Measurements from ENCODE around the gene MALRD1. TPM values are rescaled to one million over a fixed set of nuclear protein-coding genes. Genes with fewer than 3 reads are reported as not detected.

MALRD1 gene
- total RNA-seq, 1 donor from 2014 or later: 0.11 TPM

GRCh38 chr10:19701427-19702052, 652.9 kb downstream of the MALRD1 start:
- no peak overlapping the region for H2AFZ ChIP-seq (replicated peaks)
- no peaks in the 10 kb centered on the region for H3K36me3 ChIP-seq
- no peak overlapping the region for H3K4me2 ChIP-seq
- no peak overlapping the region for H3K9ac ChIP-seq
- H3K4me1 Mint-ChIP-seq: peaks cover 2% of the 10 kb centered on the region
- TF ChIP-seq EZH2 (IDR thresholded peaks at IDR 0.05) (no peak), EZH2phosphoT487 (IDR thresholded peaks at IDR 0.05) (no peak)
- TF ChIP-seq, protein P1, sequence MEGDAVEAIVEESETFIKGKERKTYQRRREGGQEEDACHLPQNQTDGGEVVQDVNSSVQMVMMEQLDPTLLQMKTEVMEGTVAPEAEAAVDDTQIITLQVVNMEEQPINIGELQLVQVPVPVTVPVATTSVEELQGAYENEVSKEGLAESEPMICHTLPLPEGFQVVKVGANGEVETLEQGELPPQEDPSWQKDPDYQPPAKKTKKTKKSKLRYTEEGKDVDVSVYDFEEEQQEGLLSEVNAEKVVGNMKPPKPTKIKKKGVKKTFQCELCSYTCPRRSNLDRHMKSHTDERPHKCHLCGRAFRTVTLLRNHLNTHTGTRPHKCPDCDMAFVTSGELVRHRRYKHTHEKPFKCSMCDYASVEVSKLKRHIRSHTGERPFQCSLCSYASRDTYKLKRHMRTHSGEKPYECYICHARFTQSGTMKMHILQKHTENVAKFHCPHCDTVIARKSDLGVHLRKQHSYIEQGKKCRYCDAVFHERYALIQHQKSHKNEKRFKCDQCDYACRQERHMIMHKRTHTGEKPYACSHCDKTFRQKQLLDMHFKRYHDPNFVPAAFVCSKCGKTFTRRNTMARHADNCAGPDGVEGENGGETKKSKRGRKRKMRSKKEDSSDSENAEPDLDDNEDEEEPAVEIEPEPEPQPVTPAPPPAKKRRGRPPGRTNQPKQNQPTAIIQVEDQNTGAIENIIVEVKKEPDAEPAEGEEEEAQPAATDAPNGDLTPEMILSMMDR (IDR thresholded peaks at IDR 0.05): no peak
- H3F3A ChIP-seq (ENCODE audit: low read depth): no peaks in the 10 kb centered on the region
- H3K4me1 ChIP-seq: no peaks in the 10 kb centered on the region
- no peak overlapping the region for H3K27ac Mint-ChIP-seq
- no peaks in the 10 kb centered on the region for H3K9me3 ChIP-seq (ENCODE audit: low read depth)
- H3K27ac ChIP-seq: no peak overlapping the region
- no peaks in the 10 kb centered on the region for H4K20me1 ChIP-seq (ENCODE audit: low read depth)
- no peaks in the 10 kb centered on the region for H3K79me2 ChIP-seq (ENCODE audit: low read depth)
- no peak overlapping the region for H3K4me3 ChIP-seq
- H3K27me3 Mint-ChIP-seq (ENCODE audit: insufficient read depth, low read depth): peaks cover 4% of the 10 kb centered on the region
- H3K9me3 Mint-ChIP-seq: no peaks in the 10 kb centered on the region
- DNase-seq (ENCODE audit: low spot score): no peak
- H3K4me3 Mint-ChIP-seq: no peak overlapping the region
- no peaks in the 10 kb centered on the region for H3K27me3 ChIP-seq
- no peaks in the 10 kb centered on the region for H3K36me3 Mint-ChIP-seq

DNA sequence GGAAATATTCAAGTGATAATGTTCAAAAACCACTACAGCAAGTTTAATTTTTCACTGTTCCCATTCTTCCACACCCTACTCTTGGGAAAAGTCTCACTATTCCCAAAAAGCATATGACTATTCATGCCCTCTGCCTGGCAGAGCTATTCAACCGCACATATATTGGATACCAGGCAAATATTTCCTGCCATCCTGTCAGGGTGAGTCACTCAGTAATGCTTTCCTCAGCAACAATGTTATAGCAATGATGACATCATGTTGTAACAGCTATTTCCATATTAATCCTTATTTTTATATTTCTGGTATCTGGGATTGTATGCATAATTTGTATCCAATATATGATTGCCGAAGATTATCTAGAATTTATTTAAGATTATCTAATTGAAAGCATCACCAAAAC, 653.6 kb downstream of the MALRD1 start:
- Histone ChIP-seq H2AFZ (replicated peaks) (no peak overlapping the region), H3K4me2 (no peak overlapping the region), H3K36me3 (no peaks in the 10 kb centered on the region), H3K9ac (no peak overlapping the region), H4K20me1 (ENCODE audit: low read depth) (no peaks in the 10 kb centered on the region), H3K27ac (no peak overlapping the region), H3F3A (ENCODE audit: low read depth) (no peaks in the 10 kb centered on the region), H3K79me2 (ENCODE audit: low read depth) (no peaks in the 10 kb centered on the region), H3K9me3 (ENCODE audit: low read depth) (no peaks in the 10 kb centered on the region), H3K4me1 (no peaks in the 10 kb centered on the region), H3K4me3 (no peak overlapping the region), H3K27me3 (no peaks in the 10 kb centered on the region)
- no peak for DNase-seq (ENCODE audit: low spot score)
- H3K27ac Mint-ChIP-seq: no peak overlapping the region
- no peaks in the 10 kb centered on the region for H3K36me3 Mint-ChIP-seq
- no peak overlapping the region for H3K4me3 Mint-ChIP-seq
- H3K4me1 Mint-ChIP-seq: peaks cover 2% of the 10 kb centered on the region
- H3K9me3 Mint-ChIP-seq: no peaks in the 10 kb centered on the region
- TF ChIP-seq, protein P1 (IDR thresholded peaks at IDR 0.05): no peak
- TF ChIP-seq EZH2phosphoT487 (IDR thresholded peaks at IDR 0.05) (no peak), EZH2 (IDR thresholded peaks at IDR 0.05) (no peak)
- peaks cover 4% of the 10 kb centered on the region for H3K27me3 Mint-ChIP-seq (ENCODE audit: insufficient read depth, low read depth)

GRCh38 chr10:19704544-19704943, 655.9 kb downstream of the MALRD1 start:
- no peaks in the 10 kb centered on the region for H3F3A ChIP-seq (ENCODE audit: low read depth)
- H3K4me2 ChIP-seq: no peak overlapping the region
- no peak overlapping the region for H3K4me3 ChIP-seq
- Mint-ChIP-seq H3K27me3 (ENCODE audit: insufficient read depth, low read depth) (no peaks in the 10 kb centered on the region), H3K9me3 (no peaks in the 10 kb centered on the region), H3K27ac (no peak overlapping the region), H3K4me3 (no peak overlapping the region), H3K4me1 (peaks cover 2% of the 10 kb centered on the region), H3K36me3 (no peaks in the 10 kb centered on the region)
- H3K79me2 ChIP-seq (ENCODE audit: low read depth): no peaks in the 10 kb centered on the region
- H2AFZ ChIP-seq (replicated peaks): no peak overlapping the region
- no peak overlapping the region for H3K9ac ChIP-seq
- H3K9me3 ChIP-seq (ENCODE audit: low read depth): no peaks in the 10 kb centered on the region
- no peaks in the 10 kb centered on the region for H4K20me1 ChIP-seq (ENCODE audit: low read depth)
- no peak overlapping the region for H3K27ac ChIP-seq
- no peaks in the 10 kb centered on the region for H3K4me1 ChIP-seq
- no peak for DNase-seq (ENCODE audit: low spot score)
- no peak for TF ChIP-seq EZH2phosphoT487 (IDR thresholded peaks at IDR 0.05)
- H3K27me3 ChIP-seq: no peaks in the 10 kb centered on the region
- no peaks in the 10 kb centered on the region for H3K36me3 ChIP-seq

DNA sequence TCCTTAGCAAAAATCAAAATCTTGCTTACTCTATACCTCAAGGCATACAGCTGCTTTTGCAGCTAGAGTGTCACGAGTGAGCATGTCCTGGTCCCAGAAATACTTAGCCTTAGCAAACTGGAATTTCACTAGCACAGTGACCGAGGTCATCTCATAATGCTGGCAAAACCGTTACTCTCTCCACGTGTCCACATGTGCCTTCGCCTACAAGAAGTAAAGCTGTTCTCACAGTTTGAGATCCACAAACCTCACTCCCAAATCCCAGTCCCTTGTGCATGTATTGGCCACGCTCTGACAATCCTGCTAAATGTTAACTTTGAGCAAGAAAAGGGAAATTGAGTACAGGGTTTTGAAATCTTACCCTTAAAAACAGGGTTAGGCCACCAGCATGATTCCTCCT, 656.6 kb downstream of the MALRD1 start:
- Histone ChIP-seq H3K36me3 (no peaks in the 10 kb centered on the region), H3K9me3 (ENCODE audit: low read depth) (no peaks in the 10 kb centered on the region), H2AFZ (replicated peaks) (no peak overlapping the region), H3K9ac (no peak overlapping the region), H3K27me3 (no peaks in the 10 kb centered on the region), H4K20me1 (ENCODE audit: low read depth) (no peaks in the 10 kb centered on the region), H3K4me3 (no peak overlapping the region), H3K4me1 (no peaks in the 10 kb centered on the region), H3K27ac (no peak overlapping the region), H3K4me2 (no peak overlapping the region), H3F3A (ENCODE audit: low read depth) (no peaks in the 10 kb centered on the region), H3K79me2 (ENCODE audit: low read depth) (no peaks in the 10 kb centered on the region)
- TF ChIP-seq EZH2 (IDR thresholded peaks at IDR 0.05) (no peak), EZH2phosphoT487 (IDR thresholded peaks at IDR 0.05) (no peak)
- TF ChIP-seq, protein P1 (IDR thresholded peaks at IDR 0.05): no peak
- no peak for DNase-seq (ENCODE audit: low spot score)
- H3K36me3 Mint-ChIP-seq: no peaks in the 10 kb centered on the region
- H3K9me3 Mint-ChIP-seq: peaks cover 2% of the 10 kb centered on the region
- peaks cover 2% of the 10 kb centered on the region for H3K4me1 Mint-ChIP-seq
- H3K27me3 Mint-ChIP-seq (ENCODE audit: insufficient read depth, low read depth): no peaks in the 10 kb centered on the region
- H3K27ac Mint-ChIP-seq: no peak overlapping the region
- H3K4me3 Mint-ChIP-seq: no peak overlapping the region

Measured in neural progenitor cell (in vitro differentiated cells).